ENCODE measurements around the gene TYMS. TPM values are rescaled to one million over a fixed set of nuclear protein-coding genes. Genes with fewer than 3 reads are reported as not detected.
"Not testable (repeated sequence)": the region's sequence is repeated elsewhere in the genome, so short reads cannot be mapped to it uniquely, and the experiment has no call there.

Gene TYMS
- polyA plus RNA-seq, 3 donors: 1.2 to 2.2 (median 2.0) TPM

GRCh38 chr18:673317-673716, 15.9 kb downstream of the TYMS start:
- no peak overlapping the region for H3K27ac ChIP-seq (ENCODE audit: low read depth, low read length)
- 88 to 92% (median 91%) methylated on average over 3 of the region's 3 CpGs for WGBS, 3 donors

GRCh38 chr18:673769-674168, 16.3 kb downstream of the TYMS start:
- H3K27ac ChIP-seq (ENCODE audit: low read depth, low read length): no peak overlapping the region
- WGBS, 3 donors: 60 to 70% (median 61%) methylated on average over 5 of the region's 5 CpGs

GRCh38 chr18:675307-675706, 17.9 kb downstream of the TYMS start:
- H3K27ac ChIP-seq (ENCODE audit: low read depth, low read length): no peak overlapping the region
- 95 to 97% (median 97%) methylated on average over 7 of the region's 7 CpGs for WGBS, 3 donors

GRCh38 chr18:676069-676468, 18.6 kb downstream of the TYMS start:
- WGBS, 3 donors: 80 to 91% (median 89%) methylated on average over 5 of the region's 5 CpGs

GRCh38 chr18:676736-677135, 19.3 kb downstream of the TYMS start:
- 93 to 96% (median 94%) methylated on average over 3 of the region's 3 CpGs for WGBS, 3 donors
- H3K27ac ChIP-seq (ENCODE audit: low read depth, low read length): no peak overlapping the region

More at GRCh38 chr18:676069-676468, 18.6 kb downstream of the TYMS start:
- H3K27ac ChIP-seq (ENCODE audit: low read depth, low read length): no peak overlapping the region

GRCh38 chr18:677145-677544, 19.7 kb downstream of the TYMS start:
- 55 to 82% (median 57%) methylated on average over 4 of the region's 4 CpGs for WGBS, 3 donors
- no peak overlapping the region for H3K27ac ChIP-seq (ENCODE audit: low read depth, low read length)

GRCh38 chr18:677951-678381, 20.5 kb downstream of the TYMS start:
- WGBS, 3 donors: 87 to 93% (median 93%) methylated on average over 14 of the region's 14 CpGs
- no peak overlapping the region for H3K27ac ChIP-seq (ENCODE audit: low read depth, low read length)

GRCh38 chr18:678482-679182, 21.2 kb downstream of the TYMS start:
- WGBS, 3 donors: 92 to 93% (median 92%) methylated on average over 15 of the region's 15 CpGs

GRCh38 chr18:679516-679915, 22.1 kb downstream of the TYMS start:
- 95 to 98% (median 97%) methylated on average over 4 of the region's 4 CpGs for WGBS, 3 donors
- no peak overlapping the region for H3K27ac ChIP-seq (ENCODE audit: low read depth, low read length)

More at GRCh38 chr18:678482-679182, 21.2 kb downstream of the TYMS start:
- no peak overlapping the region for H3K27ac ChIP-seq (ENCODE audit: low read depth, low read length)

GRCh38 chr18:680392-680791, 22.9 kb downstream of the TYMS start:
- WGBS, 3 donors: 95 to 100% (median 96%) methylated on average over 4 of the region's 4 CpGs
- no peak overlapping the region for H3K27ac ChIP-seq (ENCODE audit: low read depth, low read length)

- WGBS, 3 donors: 62 to 87% (median 81%) methylated on average over 5 of the region's 5 CpGs
- H3K27ac ChIP-seq (ENCODE audit: low read depth, low read length): no peak overlapping the region
These were observed 24.5 kb downstream of the TYMS start for GRCh38 chr18:681985-682384.

- 88 to 93% (median 90%) methylated on average over 9 of the region's 9 CpGs for WGBS, 3 donors
- H3K27ac ChIP-seq (ENCODE audit: low read depth, low read length): not testable (repeated sequence)
These were observed 25.0 kb downstream of the TYMS start for GRCh38 chr18:682416-682815.

- H3K27ac ChIP-seq (ENCODE audit: low read depth, low read length): no peak overlapping the region
These were observed 25.4 kb downstream of the TYMS start for GRCh38 chr18:682833-683232.

GRCh38 chr18:683531-683930, 26.1 kb downstream of the TYMS start:
- no peak overlapping the region for H3K27ac ChIP-seq (ENCODE audit: low read depth, low read length)
- WGBS, 3 donors: 58 to 88% (median 86%) methylated on average over 5 of the region's 5 CpGs

- WGBS, 3 donors: 91 to 92% (median 91%) methylated on average over 3 of the region's 3 CpGs
- H3K27ac ChIP-seq (ENCODE audit: low read depth, low read length): no peak overlapping the region
These were observed 28.0 kb downstream of the TYMS start for GRCh38 chr18:685438-685837.

GRCh38 chr18:686339-687111, 29.1 kb downstream of the TYMS start:
- 82 to 87% (median 86%) methylated on average over 11 of the region's 11 CpGs for WGBS, 3 donors
- H3K27ac ChIP-seq (ENCODE audit: low read depth, low read length): no peak overlapping the region

GRCh38 chr18:688323-688722, 30.9 kb downstream of the TYMS start:
- WGBS, 3 donors: 71 to 84% (median 79%) methylated on average over 5 of the region's 5 CpGs

GRCh38 chr18:692824-693223, 35.4 kb downstream of the TYMS start:
- H3K27ac ChIP-seq (ENCODE audit: low read depth, low read length): no peak overlapping the region
- 52 to 79% (median 78%) methylated on average over 6 of the region's 6 CpGs for WGBS, 3 donors

More at GRCh38 chr18:688323-688722, 30.9 kb downstream of the TYMS start:
- no peak overlapping the region for H3K27ac ChIP-seq (ENCODE audit: low read depth, low read length)

GRCh38 chr18:693466-694187, 36.2 kb downstream of the TYMS start:
- WGBS, 3 donors: 64 to 78% (median 74%) methylated on average over 8 of the region's 8 CpGs
- no peak overlapping the region for H3K27ac ChIP-seq (ENCODE audit: low read depth, low read length)
